ENCODE results near the gene TRABD.

- TF ChIP-seq EZH2 (IDR thresholded peaks at IDR 0.05; ENCODE audit: insufficient read depth, low read length) (no peak), CTCF (IDR thresholded peaks at IDR 0.05; ENCODE audit: insufficient read depth, low read depth, low read length) (no peak)
Measured at GRCh38 chr22:50145721-50146438, 39.8 kb upstream of the TRABD start.
